WTC11 (cell line): ENCODE results near the gene UNG. TPM values are rescaled to one million over a fixed set of nuclear protein-coding genes. Genes with fewer than 3 reads are reported as not detected.

ENCODE experiments used
- ATAC-seq: fragments of 200-7000 bp; cut with Tn5 transposase; 2 replicates; pipeline ENCODE4 v1.10.0; 2021; ENCODE audit warnings: mild to moderate bottlenecking, moderate library complexity
- CTCF ChIA-PET: fragments of 300-600 bp; sonication (Branson Sonifier 250); formaldehyde crosslinking; loops from one replicate; lab custom pipeline; 2021; ENCODE audit warnings: antibody characterized with exemption; lab: Charles Lee
- POLR2A ChIA-PET: fragments of 350-600 bp; sonication (Branson Sonifier 250); formaldehyde crosslinking; loops from one replicate; lab custom pipeline; 2021; ENCODE audit warnings: antibody characterized with exemption; lab: Charles Lee
- DNase-seq: peaks from one replicate; pipeline ENCODE4 v3.0.0; 2021; ENCODE audit warnings: low spot score
- H3K27ac Mint-ChIP-seq: 2 replicates; pipeline ENCODE4 v1.8.0; 2021; ENCODE audit warnings: mixed read lengths
- H3K27me3 Mint-ChIP-seq: 2 replicates; pipeline ENCODE4 v1.8.0; 2021; ENCODE audit warnings: low read depth, mild to moderate bottlenecking, moderate library complexity, mixed read lengths
- H3K36me3 Mint-ChIP-seq: 2 replicates; pipeline ENCODE4 v1.8.0; 2021; ENCODE audit warnings: mixed read lengths
- H3K4me1 Mint-ChIP-seq: 2 replicates; pipeline ENCODE4 v1.8.0; 2022; ENCODE audit warnings: mixed read lengths
- H3K4me3 Mint-ChIP-seq: 2 replicates; pipeline ENCODE4 v1.8.0; 2021; ENCODE audit warnings: mild to moderate bottlenecking, moderate library complexity, mixed read lengths
- H3K9me3 Mint-ChIP-seq: 2 replicates; pipeline ENCODE4 v1.8.0; 2021; ENCODE audit warnings: mixed read lengths
- CBFB ChIP-seq: sonication (generic); formaldehyde crosslinking; IDR thresholded peaks from 2 replicates; pipeline ENCODE4 v1.8.1; 2022; ENCODE audit warnings: mild to moderate bottlenecking, low read depth, missing genetic modification reagents
- FOXP4 ChIP-seq: sonication (generic); formaldehyde crosslinking; IDR thresholded peaks from 2 replicates; pipeline ENCODE4 v1.8.0; 2022; ENCODE audit warnings: mild to moderate bottlenecking, missing genetic modification reagents
- GRHL2 ChIP-seq: fragments of 250-450 bp; sonication (Bioruptor Pico); IDR thresholded peaks from 2 replicates; pipeline ENCODE4 v1.8.0; 2022; ENCODE audit warnings: mild to moderate bottlenecking, moderate library complexity; ENCODE audit not compliant: insufficient replicate concordance, severe bottlenecking
- GTF2I ChIP-seq: fragments of 250-450 bp; sonication (Bioruptor Pico); conservative IDR thresholded peaks from 2 replicates; pipeline ENCODE4 v1.4.0; 2021; ENCODE audit warnings: mild to moderate bottlenecking
- IRF2 ChIP-seq: sonication (generic); formaldehyde crosslinking; IDR thresholded peaks from 2 replicates; pipeline ENCODE4 v1.8.0; 2022; ENCODE audit warnings: low read depth, missing genetic modification reagents, borderline replicate concordance
- NFATC4 ChIP-seq: fragments of 250-450 bp; sonication (Bioruptor Pico); IDR thresholded peaks from 2 replicates; pipeline ENCODE4 v1.9.0; 2021; ENCODE audit warnings: mild to moderate bottlenecking
- NR2C2 ChIP-seq: sonication (generic); formaldehyde crosslinking; IDR thresholded peaks from 2 replicates; pipeline ENCODE4 v1.8.0; 2022; ENCODE audit warnings: mild to moderate bottlenecking, missing genetic modification reagents
- NR3C1 ChIP-seq: sonication (generic); formaldehyde crosslinking; conservative IDR thresholded peaks from 2 replicates; pipeline ENCODE4 v1.8.1; 2023; ENCODE audit warnings: low read depth, mild to moderate bottlenecking, missing genetic modification reagents
- SP1 ChIP-seq: sonication (generic); formaldehyde crosslinking; conservative IDR thresholded peaks from 2 replicates; pipeline ENCODE4 v1.8.1; 2022; ENCODE audit warnings: missing genetic modification reagents
- TEAD1 ChIP-seq: sonication (generic); formaldehyde crosslinking; IDR thresholded peaks from 2 replicates; pipeline ENCODE4 v1.8.0; 2022; ENCODE audit warnings: mild to moderate bottlenecking, missing genetic modification reagents
- ZMAT4 ChIP-seq: fragments of 250-450 bp; sonication (Bioruptor Pico); IDR thresholded peaks from 2 replicates; pipeline ENCODE4 v1.9.0; 2021; ENCODE audit warnings: mild to moderate bottlenecking
- ZNF138 ChIP-seq: sonication (generic); formaldehyde crosslinking; conservative IDR thresholded peaks from 2 replicates; pipeline ENCODE4 v1.8.1; 2022; ENCODE audit warnings: mild to moderate bottlenecking, moderate library complexity, missing genetic modification reagents
- total RNA-seq: library from RNA; stranded (reverse); gene quantifications from 3 replicates; pipeline ENCODE4 v1.2.3, GENCODE V29; 2021
- TF ChIP-seq, protein P1 (sequence below): sonication (generic); formaldehyde crosslinking; IDR thresholded peaks from 2 replicates; pipeline ENCODE4 v1.8.0; 2022; ENCODE audit warnings: missing genetic modification reagents
- TF ChIP-seq, protein P2 (sequence below): fragments of 250-450 bp; sonication (Bioruptor Pico); IDR thresholded peaks from 2 replicates; pipeline ENCODE4 v2.1.2; 2022; ENCODE audit warnings: mild to moderate bottlenecking, moderate library complexity
- TF ChIP-seq, protein P3 (sequence below): sonication (generic); formaldehyde crosslinking; IDR thresholded peaks from 2 replicates; pipeline ENCODE4 v1.8.0; 2023; ENCODE audit warnings: missing genetic modification reagents
- TF ChIP-seq, protein P4 (sequence below): fragments of 250-450 bp; sonication (Bioruptor Pico); conservative IDR thresholded peaks from 2 replicates; pipeline ENCODE4 v1.9.0; 2021; ENCODE audit warnings: mild to moderate bottlenecking

The UNG gene
- total RNA-seq, 1 experiment from 2014 or later, result 127 TPM

- TF ChIP-seq, protein P1, sequence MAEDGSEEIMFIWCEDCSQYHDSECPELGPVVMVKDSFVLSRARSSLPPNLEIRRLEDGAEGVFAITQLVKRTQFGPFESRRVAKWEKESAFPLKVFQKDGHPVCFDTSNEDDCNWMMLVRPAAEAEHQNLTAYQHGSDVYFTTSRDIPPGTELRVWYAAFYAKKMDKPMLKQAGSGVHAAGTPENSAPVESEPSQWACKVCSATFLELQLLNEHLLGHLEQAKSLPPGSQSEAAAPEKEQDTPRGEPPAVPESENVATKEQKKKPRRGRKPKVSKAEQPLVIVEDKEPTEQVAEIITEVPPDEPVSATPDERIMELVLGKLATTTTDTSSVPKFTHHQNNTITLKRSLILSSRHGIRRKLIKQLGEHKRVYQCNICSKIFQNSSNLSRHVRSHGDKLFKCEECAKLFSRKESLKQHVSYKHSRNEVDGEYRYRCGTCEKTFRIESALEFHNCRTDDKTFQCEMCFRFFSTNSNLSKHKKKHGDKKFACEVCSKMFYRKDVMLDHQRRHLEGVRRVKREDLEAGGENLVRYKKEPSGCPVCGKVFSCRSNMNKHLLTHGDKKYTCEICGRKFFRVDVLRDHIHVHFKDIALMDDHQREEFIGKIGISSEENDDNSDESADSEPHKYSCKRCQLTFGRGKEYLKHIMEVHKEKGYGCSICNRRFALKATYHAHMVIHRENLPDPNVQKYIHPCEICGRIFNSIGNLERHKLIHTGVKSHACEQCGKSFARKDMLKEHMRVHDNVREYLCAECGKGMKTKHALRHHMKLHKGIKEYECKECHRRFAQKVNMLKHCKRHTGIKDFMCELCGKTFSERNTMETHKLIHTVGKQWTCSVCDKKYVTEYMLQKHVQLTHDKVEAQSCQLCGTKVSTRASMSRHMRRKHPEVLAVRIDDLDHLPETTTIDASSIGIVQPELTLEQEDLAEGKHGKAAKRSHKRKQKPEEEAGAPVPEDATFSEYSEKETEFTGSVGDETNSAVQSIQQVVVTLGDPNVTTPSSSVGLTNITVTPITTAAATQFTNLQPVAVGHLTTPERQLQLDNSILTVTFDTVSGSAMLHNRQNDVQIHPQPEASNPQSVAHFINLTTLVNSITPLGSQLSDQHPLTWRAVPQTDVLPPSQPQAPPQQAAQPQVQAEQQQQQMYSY (CRISPR knock-in tag), result no peak
- no peak for TF ChIP-seq GRHL2
- no peak for TF ChIP-seq SP1 (CRISPR knock-in tag)
- no peak for TF ChIP-seq NR3C1 (CRISPR knock-in tag)
Measured at GRCh38 chr12:109057376-109057775, 40.0 kb upstream of the UNG start (continued).

DNA sequence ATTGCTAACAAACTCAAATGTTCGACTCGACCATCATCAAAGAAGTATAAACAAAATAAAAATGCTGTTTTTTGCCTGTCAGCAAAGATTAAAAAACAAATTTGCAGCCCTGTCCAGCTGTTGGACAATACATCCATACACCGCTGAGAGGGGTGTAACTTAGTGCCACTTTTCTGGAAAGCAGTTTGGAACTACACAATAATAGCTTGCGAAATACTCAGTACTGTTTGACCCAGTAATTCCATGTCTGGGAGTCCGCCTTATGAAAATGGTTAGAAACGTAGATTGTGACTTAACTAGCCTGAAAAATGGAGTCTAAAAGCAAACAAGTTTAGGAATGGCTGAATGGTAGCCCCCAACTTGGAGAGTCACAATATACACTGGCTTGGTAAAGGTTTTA lies 38.6 kb upstream of the UNG start:
- TF ChIP-seq TEAD1 (CRISPR knock-in tag) (no peak), NR3C1 (CRISPR knock-in tag) (no peak), ZNF138 (CRISPR knock-in tag) (no peak), NFATC4 (no peak), FOXP4 (no peak), NR2C2 (no peak), IRF2 (CRISPR knock-in tag) (no peak), GTF2I (no peak)
- TF ChIP-seq, protein P2, sequence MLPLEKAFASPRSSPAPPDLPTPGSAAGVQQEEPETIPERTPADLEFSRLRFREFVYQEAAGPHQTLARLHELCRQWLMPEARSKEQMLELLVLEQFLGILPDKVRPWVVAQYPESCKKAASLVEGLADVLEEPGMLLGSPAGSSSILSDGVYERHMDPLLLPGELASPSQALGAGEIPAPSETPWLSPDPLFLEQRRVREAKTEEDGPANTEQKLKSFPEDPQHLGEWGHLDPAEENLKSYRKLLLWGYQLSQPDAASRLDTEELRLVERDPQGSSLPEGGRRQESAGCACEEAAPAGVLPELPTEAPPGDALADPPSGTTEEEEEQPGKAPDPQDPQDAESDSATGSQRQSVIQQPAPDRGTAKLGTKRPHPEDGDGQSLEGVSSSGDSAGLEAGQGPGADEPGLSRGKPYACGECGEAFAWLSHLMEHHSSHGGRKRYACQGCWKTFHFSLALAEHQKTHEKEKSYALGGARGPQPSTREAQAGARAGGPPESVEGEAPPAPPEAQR (CRISPR knock-in tag), result no peak
- TF ChIP-seq, protein P3, sequence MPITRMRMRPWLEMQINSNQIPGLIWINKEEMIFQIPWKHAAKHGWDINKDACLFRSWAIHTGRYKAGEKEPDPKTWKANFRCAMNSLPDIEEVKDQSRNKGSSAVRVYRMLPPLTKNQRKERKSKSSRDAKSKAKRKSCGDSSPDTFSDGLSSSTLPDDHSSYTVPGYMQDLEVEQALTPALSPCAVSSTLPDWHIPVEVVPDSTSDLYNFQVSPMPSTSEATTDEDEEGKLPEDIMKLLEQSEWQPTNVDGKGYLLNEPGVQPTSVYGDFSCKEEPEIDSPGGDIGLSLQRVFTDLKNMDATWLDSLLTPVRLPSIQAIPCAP (CRISPR knock-in tag), result no peak
- ChIA-PET POLR2A (no interaction called here), CTCF (no interaction called here)
- Mint-ChIP-seq H3K36me3 (no peaks in the 10 kb centered on the region), H3K27me3 (no peaks in the 10 kb centered on the region), H3K9me3 (no peaks in the 10 kb centered on the region), H3K27ac (no peak overlapping the region), H3K4me3 (no peak overlapping the region), H3K4me1 (peaks cover 1% of the 10 kb centered on the region)
- no peak for ATAC-seq
- DNase-seq, result no peak

- H3K4me1 Mint-ChIP-seq, result peaks cover 2% of the 10 kb centered on the region
- H3K4me3 Mint-ChIP-seq, result no peak overlapping the region
- ChIA-PET POLR2A (no interaction called here), CTCF (no interaction called here)
- no peaks in the 10 kb centered on the region for H3K9me3 Mint-ChIP-seq
- no peak overlapping the region for H3K27ac Mint-ChIP-seq
- no peaks in the 10 kb centered on the region for H3K27me3 Mint-ChIP-seq
- TF ChIP-seq CBFB (CRISPR knock-in tag) (no peak), NR3C1 (CRISPR knock-in tag) (no peak), ZMAT4 (CRISPR knock-in tag) (no peak)
- TF ChIP-seq, protein P4, sequence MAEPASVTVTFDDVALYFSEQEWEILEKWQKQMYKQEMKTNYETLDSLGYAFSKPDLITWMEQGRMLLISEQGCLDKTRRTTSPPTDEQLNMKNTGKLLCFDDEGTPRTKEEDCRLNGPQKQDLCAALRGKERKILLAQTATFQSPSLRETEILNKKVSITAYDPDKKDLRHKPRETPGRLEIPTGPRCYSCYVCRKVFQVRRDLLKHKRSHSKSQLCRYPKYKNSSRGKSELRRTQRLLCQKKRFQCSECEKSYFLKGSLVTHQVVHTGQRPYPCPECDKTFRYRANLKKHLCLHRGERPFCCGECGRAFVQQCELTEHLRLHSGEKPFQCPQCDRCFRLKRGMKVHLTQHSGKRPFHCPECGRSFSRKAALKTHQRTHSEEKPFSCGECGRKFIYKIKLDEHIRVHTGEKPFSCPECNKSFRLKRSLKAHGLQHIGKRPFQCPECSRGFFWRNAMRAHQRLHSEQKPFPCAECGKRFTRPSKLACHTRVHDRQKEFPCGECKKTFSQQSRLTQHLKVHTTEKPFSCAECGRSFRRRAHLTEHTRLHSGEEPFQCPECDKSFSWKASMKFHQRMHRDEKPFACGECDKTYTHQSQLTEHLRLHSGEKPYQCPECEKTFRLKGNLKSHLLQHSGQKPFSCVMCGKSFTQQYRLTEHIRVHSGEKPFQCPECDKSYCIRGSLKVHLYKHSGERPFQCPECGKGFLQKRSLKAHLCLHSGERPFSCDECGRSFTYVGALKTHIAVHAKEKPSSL (CRISPR knock-in tag), result no peak
- ATAC-seq (no peak), DNase-seq (no peak)
- no peaks in the 10 kb centered on the region for H3K36me3 Mint-ChIP-seq
Measured at GRCh38 chr12:109064143-109064542, 33.3 kb upstream of the UNG start.
